KBM-7 (cell line): ENCODE results near the gene PNP.

Experiments
- DNase-seq: peaks from one replicate; pipeline ENCODE4 v3.0.0-alpha.2; 2015
- in situ Hi-C: fragments of 300-500 bp; cut with MboI; formaldehyde crosslinking; loops from 2 replicates; pipeline ENCODE4 v1.14.3; 2020; ENCODE audit warnings: low sequenced_read_pairs, low pct_unique_long_range_greater_than_20kb, mixed read lengths

PNP gene

DNA sequence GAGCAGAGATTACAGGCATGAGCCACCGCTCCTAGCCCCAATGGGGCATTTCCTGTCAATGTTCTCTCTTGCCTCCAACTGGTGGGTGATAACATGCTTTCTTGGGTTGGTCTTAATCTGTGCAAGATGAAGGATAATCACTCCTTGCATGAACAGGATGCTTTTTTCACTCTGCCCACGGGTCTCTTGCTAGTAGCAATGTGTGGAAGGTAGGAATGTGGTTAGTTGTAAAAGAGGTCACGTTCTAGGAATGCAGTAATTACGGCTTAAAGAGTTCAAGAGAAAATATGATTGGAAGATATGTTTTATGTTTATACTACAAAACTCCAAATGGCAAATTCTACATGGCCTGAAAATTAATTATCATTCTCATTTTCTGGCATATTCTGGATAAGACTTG lies 46.6 kb downstream of the PNP start:
- no peak for DNase-seq
- in situ Hi-C loops, result no loop called here

DNA sequence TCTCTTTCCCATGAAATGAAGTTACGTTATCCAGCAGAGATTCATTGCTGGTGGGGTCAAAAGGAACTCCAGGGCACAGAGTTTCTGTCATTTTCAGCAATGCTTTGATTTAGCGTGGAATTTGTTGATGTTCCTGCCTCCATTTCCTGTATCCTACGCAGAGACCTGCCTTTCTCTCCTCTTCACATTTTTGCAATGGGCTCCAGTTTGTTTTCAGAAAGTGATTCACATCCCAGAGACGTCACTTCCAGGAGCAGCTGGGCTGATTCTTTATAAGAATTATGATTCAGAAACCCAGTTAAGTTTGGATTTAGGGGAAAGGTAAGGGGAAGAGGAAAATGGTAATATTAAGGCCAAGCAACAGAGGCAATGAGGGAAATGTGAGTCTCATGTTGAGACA lies 47.7 kb downstream of the PNP start:
- in situ Hi-C loops, result no loop called here

DNA sequence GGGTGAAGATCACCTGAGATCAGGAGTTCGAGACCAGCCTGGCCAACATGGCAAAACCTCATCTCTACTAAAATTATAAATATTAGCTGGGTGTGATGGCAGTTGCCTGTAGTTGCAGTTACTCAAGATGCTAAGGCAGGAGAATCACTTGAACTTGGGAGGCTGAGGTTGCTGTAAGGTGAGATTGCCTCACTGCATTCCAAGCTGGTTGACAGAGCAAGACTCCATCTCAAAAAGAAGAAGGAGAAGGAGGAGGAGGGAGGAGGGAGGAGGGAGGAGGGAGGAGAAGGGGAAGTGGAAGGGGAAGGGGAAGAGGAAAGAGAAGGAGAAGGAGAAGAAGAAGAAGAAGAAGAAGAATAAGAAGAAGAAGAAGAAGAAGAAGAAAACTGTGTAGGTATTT lies 53.1 kb downstream of the PNP start:
- in situ Hi-C loops, result no loop called here
- DNase-seq, result no peak

More for the DNA sequence above, 47.7 kb downstream of the PNP start:
- DNase-seq, result no peak

GRCh38 chr14:20524027-20524426 lies 54.8 kb downstream of the PNP start:
- no peak for DNase-seq
- in situ Hi-C loops, result no loop called here
